Mesothelial cell of epicardium (in vitro differentiated cells): Measurements from ENCODE around the gene ZSWIM3. TPM values are rescaled to one million over a fixed set of nuclear protein-coding genes. Genes with fewer than 3 reads are reported as not detected.

Source experiments
- DNase-seq, 2 experiments: peaks; one replicate each; pipeline ENCODE4 v3.0.0; 2021; ENCODE audit warnings: low spot score in 2 of 2; ENCODE audit not compliant: unreplicated experiment in 2 of 2
- H3K27ac Mint-ChIP-seq: 2 replicates; pipeline ENCODE4 v1.8.0; 2021; ENCODE audit warnings: mixed read lengths
- H3K27me3 Mint-ChIP-seq: 2 replicates; pipeline ENCODE4 v1.8.0; 2021; ENCODE audit warnings: low read depth, mixed read lengths
- H3K36me3 Mint-ChIP-seq: 2 replicates; pipeline ENCODE4 v1.8.0; 2021; ENCODE audit warnings: mixed read lengths
- H3K4me1 Mint-ChIP-seq: 2 replicates; pipeline ENCODE4 v1.8.0; 2021; ENCODE audit warnings: mixed read lengths
- H3K4me3 Mint-ChIP-seq: 2 replicates; pipeline ENCODE4 v1.8.0; 2021; ENCODE audit warnings: mild to moderate bottlenecking, moderate library complexity, mixed read lengths
- H3K9me3 Mint-ChIP-seq: 2 replicates; pipeline ENCODE4 v1.8.0; 2021; ENCODE audit warnings: mixed read lengths
- CTCF ChIP-seq: fragments of 200-600 bp; sonication (generic); IDR thresholded peaks from one replicate; pipeline ENCODE4 v1.5.0; 2021; ENCODE audit warnings: antibody characterized with exemption; ENCODE audit not compliant: unreplicated experiment
- total RNA-seq: library from RNA; stranded (reverse); gene quantifications from 3 replicates; pipeline ENCODE4 v1.2.1, GENCODE V29; 2021

ZSWIM3 gene
- total RNA-seq, 1 donor from 2014 or later, result 4.6 TPM

- Mint-ChIP-seq H3K27me3 (no peaks in the 10 kb centered on the region), H3K4me3 (peak overlapping the region; percentile 59), H3K27ac (peak overlapping the region; percentile 13), H3K9me3 (no peaks in the 10 kb centered on the region), H3K36me3 (peaks cover 12% of the 10 kb centered on the region), H3K4me1 (peaks cover 16% of the 10 kb centered on the region)
- DNase-seq, result no peak
- TF ChIP-seq CTCF, result no peak
These were observed 25.2 kb downstream of the ZSWIM3 start for GRCh38 chr20:45882469-45883099.

GRCh38 chr20:45883100-45883469 is 25.7 kb downstream of the ZSWIM3 start:
- no peaks in the 10 kb centered on the region for H3K27me3 Mint-ChIP-seq
- TF ChIP-seq CTCF, result no peak
- peaks cover 12% of the 10 kb centered on the region for H3K36me3 Mint-ChIP-seq
- H3K27ac Mint-ChIP-seq, result no peak overlapping the region
- H3K4me3 Mint-ChIP-seq, result peak overlapping the region; percentile 39
- no peaks in the 10 kb centered on the region for H3K9me3 Mint-ChIP-seq
- no peak for DNase-seq
- H3K4me1 Mint-ChIP-seq, result peaks cover 16% of the 10 kb centered on the region

GRCh38 chr20:45886590-45887345 is 29.4 kb downstream of the ZSWIM3 start:
- Mint-ChIP-seq H3K4me3 (no peak overlapping the region), H3K4me1 (peaks cover 13% of the 10 kb centered on the region), H3K27me3 (no peaks in the 10 kb centered on the region), H3K36me3 (peaks cover 12% of the 10 kb centered on the region), H3K9me3 (no peaks in the 10 kb centered on the region), H3K27ac (no peak overlapping the region)
- no peak for TF ChIP-seq CTCF
- DNase-seq, result no peak

GRCh38 chr20:45887346-45887715 is 29.9 kb downstream of the ZSWIM3 start, which contains the start of gene SPATA25:
Gene SPATA25, minus strand, starts transcription at chr20:45887622. Its CDS starts 32 bp downstream, at chr20:45887590.
- DNase-seq, result no peak
- H3K36me3 Mint-ChIP-seq, result peaks cover 12% of the 10 kb centered on the region
- no peak for TF ChIP-seq CTCF
- H3K9me3 Mint-ChIP-seq, result no peaks in the 10 kb centered on the region
- H3K4me3 Mint-ChIP-seq, result no peak within 1 kb of the TSS
- peaks cover 13% of the 10 kb centered on the region for H3K4me1 Mint-ChIP-seq
- H3K27ac Mint-ChIP-seq, result no peak within 1 kb of the TSS
- no peaks in the 10 kb centered on the region for H3K27me3 Mint-ChIP-seq

GRCh38 chr20:45888681-45889080 is 31.3 kb downstream of the ZSWIM3 start:
- no peak overlapping the region for H3K27ac Mint-ChIP-seq
- H3K9me3 Mint-ChIP-seq, result no peaks in the 10 kb centered on the region
- no peaks in the 10 kb centered on the region for H3K27me3 Mint-ChIP-seq
- H3K4me3 Mint-ChIP-seq, result no peak overlapping the region
- DNase-seq, result no peak
- H3K36me3 Mint-ChIP-seq, result peaks cover 2% of the 10 kb centered on the region
- TF ChIP-seq CTCF, result no peak
- peaks cover 14% of the 10 kb centered on the region for H3K4me1 Mint-ChIP-seq
